ENCODE measurements around the gene FBXL20.

FBXL20 gene

DNA sequence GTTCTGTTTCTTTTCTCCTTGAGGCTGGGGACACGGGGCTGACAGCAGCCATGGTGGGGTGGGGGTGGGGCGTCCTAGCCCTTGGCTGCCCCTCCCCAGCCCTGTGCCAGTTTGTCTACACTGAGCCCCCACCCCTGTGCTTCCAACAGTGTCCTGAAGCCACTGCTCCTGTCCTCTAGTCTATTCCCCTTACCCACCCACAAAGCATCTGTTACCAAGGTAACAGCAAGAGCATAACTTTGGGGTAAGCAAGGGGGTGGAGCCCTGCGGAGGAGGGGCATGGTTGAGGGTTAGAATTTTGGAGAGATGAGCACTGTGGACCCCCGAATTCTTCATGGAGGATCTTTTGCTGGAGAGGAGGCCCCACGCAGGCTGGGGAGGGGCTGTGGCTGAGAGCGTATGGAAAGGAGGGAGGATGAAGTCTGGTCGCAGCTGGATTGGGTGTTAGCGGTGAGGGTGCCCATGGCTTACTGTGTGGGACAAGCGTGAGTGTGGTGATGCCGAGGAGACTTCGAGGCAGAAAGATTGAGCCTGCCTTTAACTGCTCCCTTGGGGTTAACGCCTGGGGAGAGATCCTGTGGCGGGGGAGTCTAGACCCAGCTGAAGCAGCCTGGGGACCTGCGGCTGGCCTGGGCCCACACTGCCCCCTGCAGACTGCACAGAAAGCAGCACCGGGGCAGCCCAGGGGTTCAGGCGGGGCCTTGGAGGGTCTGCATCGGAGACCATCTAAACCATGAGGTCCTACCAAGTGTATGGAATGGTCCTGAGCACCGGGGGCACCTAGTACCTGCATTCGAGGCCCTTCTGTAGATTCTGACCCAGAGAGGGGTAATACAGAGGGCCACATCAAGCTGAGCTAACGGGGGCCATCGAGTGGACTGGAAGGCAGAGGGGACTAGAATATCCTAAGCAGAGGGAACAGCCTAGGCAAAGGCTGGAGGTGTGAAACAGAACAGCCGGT is 169.6 kb downstream of the FBXL20 start (continued):
- TF ChIP-seq, protein P1, sequence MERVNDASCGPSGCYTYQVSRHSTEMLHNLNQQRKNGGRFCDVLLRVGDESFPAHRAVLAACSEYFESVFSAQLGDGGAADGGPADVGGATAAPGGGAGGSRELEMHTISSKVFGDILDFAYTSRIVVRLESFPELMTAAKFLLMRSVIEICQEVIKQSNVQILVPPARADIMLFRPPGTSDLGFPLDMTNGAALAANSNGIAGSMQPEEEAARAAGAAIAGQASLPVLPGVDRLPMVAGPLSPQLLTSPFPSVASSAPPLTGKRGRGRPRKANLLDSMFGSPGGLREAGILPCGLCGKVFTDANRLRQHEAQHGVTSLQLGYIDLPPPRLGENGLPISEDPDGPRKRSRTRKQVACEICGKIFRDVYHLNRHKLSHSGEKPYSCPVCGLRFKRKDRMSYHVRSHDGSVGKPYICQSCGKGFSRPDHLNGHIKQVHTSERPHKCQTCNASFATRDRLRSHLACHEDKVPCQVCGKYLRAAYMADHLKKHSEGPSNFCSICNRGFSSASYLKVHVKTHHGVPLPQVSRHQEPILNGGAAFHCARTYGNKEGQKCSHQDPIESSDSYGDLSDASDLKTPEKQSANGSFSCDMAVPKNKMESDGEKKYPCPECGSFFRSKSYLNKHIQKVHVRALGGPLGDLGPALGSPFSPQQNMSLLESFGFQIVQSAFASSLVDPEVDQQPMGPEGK (tag by site-specific recombination; IDR thresholded peaks at IDR 0.05), result peak; percentile 92
- TF ChIP-seq ZNF626 (tag by site-specific recombination; IDR thresholded peaks at IDR 0.05) (no peak), MEIS1 (CRISPR knock-in tag; IDR thresholded peaks at IDR 0.05; ENCODE audit: borderline replicate concordance) (no peak), ZNF292 (tag by site-specific recombination; IDR thresholded peaks at IDR 0.05; ENCODE audit: borderline replicate concordance, low read depth) (no peak), ZNF777 (tag by site-specific recombination; IDR thresholded peaks at IDR 0.05; ENCODE audit: borderline replicate concordance) (no peak), ZNF623 (tag by site-specific recombination; IDR thresholded peaks at IDR 0.05) (no peak), ZNF558 (tag by site-specific recombination; IDR thresholded peaks at IDR 0.05) (no peak), ZNF112 (tag by site-specific recombination; IDR thresholded peaks at IDR 0.05) (no peak), WT1 (tag by site-specific recombination; IDR thresholded peaks at IDR 0.05) (peak; percentile 78), ZNF335 (tag by site-specific recombination; conservative IDR thresholded peaks at IDR 0.05) (peak; percentile 58), ZNF132 (tag by site-specific recombination; IDR thresholded peaks at IDR 0.05; ENCODE audit: borderline replicate concordance) (no peak), ZNF530 (tag by site-specific recombination; IDR thresholded peaks at IDR 0.05; ENCODE audit: low read depth) (no peak), ZBTB21 (tag by site-specific recombination; IDR thresholded peaks at IDR 0.05) (no peak; the same call in 1 of the 2 replicates), ZNF501 (tag by site-specific recombination; IDR thresholded peaks at IDR 0.05) (0 out of 2 replicates have a peak, but pooled peaks have one; percentile 37), KLF8 (tag by site-specific recombination; IDR thresholded peaks at IDR 0.05) (peak; percentile 85), HOXD13 (CRISPR knock-in tag; IDR thresholded peaks at IDR 0.05; ENCODE audit: borderline replicate concordance) (no peak)
- TF ChIP-seq, protein P2, sequence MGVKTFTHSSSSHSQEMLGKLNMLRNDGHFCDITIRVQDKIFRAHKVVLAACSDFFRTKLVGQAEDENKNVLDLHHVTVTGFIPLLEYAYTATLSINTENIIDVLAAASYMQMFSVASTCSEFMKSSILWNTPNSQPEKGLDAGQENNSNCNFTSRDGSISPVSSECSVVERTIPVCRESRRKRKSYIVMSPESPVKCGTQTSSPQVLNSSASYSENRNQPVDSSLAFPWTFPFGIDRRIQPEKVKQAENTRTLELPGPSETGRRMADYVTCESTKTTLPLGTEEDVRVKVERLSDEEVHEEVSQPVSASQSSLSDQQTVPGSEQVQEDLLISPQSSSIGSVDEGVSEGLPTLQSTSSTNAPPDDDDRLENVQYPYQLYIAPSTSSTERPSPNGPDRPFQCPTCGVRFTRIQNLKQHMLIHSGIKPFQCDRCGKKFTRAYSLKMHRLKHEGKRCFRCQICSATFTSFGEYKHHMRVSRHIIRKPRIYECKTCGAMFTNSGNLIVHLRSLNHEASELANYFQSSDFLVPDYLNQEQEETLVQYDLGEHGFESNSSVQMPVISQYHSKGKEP (tag by site-specific recombination; IDR thresholded peaks at IDR 0.05), result 0 out of 2 replicates have a peak, but pooled peaks have one; percentile 11
- TF ChIP-seq, protein P3, sequence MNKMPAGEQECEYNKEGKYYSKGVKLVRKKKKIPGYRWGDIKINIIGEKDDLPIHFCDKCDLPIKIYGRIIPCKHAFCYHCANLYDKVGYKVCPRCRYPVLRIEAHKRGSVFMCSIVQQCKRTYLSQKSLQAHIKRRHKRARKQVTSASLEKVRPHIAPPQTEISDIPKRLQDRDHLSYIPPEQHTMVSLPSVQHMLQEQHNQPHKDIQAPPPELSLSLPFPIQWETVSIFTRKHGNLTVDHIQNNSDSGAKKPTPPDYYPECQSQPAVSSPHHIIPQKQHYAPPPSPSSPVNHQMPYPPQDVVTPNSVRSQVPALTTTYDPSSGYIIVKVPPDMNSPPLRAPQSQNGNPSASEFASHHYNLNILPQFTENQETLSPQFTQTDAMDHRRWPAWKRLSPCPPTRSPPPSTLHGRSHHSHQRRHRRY (tag by site-specific recombination; IDR thresholded peaks at IDR 0.05), result no peak
- TF ChIP-seq, protein P4, sequence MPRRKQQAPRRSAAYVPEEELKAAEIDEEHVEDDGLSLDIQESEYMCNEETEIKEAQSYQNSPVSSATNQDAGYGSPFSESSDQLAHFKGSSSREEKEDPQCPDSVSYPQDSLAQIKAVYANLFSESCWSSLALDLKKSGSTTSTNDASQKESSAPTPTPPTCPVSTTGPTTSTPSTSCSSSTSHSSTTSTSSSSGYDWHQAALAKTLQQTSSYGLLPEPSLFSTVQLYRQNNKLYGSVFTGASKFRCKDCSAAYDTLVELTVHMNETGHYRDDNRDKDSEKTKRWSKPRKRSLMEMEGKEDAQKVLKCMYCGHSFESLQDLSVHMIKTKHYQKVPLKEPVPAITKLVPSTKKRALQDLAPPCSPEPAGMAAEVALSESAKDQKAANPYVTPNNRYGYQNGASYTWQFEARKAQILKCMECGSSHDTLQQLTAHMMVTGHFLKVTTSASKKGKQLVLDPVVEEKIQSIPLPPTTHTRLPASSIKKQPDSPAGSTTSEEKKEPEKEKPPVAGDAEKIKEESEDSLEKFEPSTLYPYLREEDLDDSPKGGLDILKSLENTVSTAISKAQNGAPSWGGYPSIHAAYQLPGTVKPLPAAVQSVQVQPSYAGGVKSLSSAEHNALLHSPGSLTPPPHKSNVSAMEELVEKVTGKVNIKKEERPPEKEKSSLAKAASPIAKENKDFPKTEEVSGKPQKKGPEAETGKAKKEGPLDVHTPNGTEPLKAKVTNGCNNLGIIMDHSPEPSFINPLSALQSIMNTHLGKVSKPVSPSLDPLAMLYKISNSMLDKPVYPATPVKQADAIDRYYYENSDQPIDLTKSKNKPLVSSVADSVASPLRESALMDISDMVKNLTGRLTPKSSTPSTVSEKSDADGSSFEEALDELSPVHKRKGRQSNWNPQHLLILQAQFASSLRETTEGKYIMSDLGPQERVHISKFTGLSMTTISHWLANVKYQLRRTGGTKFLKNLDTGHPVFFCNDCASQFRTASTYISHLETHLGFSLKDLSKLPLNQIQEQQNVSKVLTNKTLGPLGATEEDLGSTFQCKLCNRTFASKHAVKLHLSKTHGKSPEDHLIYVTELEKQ (tag by site-specific recombination; IDR thresholded peaks at IDR 0.05; ENCODE audit: borderline replicate concordance), result no peak
- TF ChIP-seq, protein P5, sequence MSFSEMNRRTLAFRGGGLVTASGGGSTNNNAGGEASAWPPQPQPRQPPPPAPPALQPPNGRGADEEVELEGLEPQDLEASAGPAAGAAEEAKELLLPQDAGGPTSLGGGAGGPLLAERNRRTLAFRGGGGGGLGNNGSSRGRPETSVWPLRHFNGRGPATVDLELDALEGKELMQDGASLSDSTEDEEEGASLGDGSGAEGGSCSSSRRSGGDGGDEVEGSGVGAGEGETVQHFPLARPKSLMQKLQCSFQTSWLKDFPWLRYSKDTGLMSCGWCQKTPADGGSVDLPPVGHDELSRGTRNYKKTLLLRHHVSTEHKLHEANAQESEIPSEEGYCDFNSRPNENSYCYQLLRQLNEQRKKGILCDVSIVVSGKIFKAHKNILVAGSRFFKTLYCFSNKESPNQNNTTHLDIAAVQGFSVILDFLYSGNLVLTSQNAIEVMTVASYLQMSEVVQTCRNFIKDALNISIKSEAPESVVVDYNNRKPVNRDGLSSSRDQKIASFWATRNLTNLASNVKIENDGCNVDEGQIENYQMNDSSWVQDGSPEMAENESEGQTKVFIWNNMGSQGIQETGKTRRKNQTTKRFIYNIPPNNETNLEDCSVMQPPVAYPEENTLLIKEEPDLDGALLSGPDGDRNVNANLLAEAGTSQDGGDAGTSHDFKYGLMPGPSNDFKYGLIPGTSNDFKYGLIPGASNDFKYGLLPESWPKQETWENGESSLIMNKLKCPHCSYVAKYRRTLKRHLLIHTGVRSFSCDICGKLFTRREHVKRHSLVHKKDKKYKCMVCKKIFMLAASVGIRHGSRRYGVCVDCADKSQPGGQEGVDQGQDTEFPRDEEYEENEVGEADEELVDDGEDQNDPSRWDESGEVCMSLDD (tag by site-specific recombination; IDR thresholded peaks at IDR 0.05), result peak; percentile 71; the same call in 1 of the 2 replicates
- TF ChIP-seq, protein P6, sequence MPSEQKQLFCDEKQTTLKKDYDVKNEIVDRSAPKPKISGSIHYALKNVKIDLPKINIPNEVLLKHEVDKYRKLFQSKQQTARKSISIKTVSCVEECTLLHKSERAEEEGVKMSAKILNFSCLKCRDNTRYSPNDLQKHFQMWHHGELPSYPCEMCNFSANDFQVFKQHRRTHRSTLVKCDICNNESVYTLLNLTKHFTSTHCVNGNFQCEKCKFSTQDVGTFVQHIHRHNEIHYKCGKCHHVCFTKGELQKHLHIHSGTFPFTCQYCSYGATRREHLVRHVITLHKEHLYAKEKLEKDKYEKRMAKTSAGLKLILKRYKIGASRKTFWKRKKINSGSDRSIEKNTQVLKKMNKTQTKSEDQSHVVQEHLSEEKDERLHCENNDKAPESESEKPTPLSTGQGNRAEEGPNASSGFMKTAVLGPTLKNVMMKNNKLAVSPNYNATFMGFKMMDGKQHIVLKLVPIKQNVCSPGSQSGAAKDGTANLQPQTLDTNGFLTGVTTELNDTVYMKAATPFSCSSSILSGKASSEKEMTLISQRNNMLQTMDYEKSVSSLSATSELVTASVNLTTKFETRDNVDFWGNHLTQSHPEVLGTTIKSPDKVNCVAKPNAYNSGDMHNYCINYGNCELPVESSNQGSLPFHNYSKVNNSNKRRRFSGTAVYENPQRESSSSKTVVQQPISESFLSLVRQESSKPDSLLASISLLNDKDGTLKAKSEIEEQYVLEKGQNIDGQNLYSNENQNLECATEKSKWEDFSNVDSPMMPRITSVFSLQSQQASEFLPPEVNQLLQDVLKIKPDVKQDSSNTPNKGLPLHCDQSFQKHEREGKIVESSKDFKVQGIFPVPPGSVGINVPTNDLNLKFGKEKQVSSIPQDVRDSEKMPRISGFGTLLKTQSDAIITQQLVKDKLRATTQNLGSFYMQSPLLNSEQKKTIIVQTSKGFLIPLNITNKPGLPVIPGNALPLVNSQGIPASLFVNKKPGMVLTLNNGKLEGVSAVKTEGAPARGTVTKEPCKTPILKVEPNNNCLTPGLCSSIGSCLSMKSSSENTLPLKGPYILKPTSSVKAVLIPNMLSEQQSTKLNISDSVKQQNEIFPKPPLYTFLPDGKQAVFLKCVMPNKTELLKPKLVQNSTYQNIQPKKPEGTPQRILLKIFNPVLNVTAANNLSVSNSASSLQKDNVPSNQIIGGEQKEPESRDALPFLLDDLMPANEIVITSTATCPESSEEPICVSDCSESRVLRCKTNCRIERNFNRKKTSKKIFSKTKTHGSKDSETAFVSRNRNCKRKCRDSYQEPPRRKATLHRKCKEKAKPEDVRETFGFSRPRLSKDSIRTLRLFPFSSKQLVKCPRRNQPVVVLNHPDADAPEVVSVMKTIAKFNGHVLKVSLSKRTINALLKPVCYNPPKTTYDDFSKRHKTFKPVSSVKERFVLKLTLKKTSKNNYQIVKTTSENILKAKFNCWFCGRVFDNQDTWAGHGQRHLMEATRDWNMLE (tag by site-specific recombination; conservative IDR thresholded peaks at IDR 0.05; ENCODE audit: low read depth), result no peak

All from HEK293 (cell line).